NCI-H524 treated with DMSO at 0.1 percent for 48 hours (cell line): ENCODE data around the gene KCNK4.

ENCODE experiments used
- DNase-seq: peaks from one replicate; lab custom pipeline; 2025; lab: John Stamatoyannopoulos, UW

The KCNK4 gene

DNA sequence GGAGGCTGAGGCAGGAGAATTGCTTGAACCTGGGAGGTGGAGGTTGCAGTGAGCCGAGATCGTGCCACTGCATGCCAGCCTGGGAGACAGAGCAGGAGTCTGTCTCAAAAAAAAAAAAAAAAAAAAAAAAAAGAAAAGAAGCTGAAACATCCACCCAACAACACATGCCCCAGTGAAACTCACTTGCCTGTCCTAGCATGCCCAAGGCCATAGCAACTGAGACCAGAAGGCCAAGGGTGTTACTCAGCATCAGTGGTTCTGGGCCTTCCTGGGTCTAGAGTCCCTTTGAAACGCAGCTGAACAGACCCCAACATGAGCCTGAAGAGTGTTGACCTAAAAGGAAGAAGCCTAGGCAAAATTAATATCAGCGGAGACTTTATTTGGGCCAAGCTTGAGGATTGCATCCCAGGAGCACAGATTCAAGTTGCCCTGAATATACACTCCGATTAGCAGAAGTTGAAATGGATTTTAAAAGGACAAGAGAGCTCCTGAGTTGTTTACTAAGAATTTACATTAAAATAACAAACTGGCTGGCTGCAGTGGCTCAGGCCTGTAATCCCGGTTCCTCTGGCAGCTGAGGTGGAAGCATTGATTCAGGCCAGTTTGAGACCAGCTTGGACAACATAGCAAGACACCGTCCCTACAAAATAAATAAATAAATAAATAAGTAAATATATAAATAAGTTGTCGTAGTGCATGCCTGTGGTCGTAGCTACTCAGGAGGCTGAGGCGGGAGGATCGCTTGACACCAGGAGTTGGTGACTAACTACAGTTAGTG lies 33.8 kb downstream of the KCNK4 start:
- DNase-seq = no peak

DNA sequence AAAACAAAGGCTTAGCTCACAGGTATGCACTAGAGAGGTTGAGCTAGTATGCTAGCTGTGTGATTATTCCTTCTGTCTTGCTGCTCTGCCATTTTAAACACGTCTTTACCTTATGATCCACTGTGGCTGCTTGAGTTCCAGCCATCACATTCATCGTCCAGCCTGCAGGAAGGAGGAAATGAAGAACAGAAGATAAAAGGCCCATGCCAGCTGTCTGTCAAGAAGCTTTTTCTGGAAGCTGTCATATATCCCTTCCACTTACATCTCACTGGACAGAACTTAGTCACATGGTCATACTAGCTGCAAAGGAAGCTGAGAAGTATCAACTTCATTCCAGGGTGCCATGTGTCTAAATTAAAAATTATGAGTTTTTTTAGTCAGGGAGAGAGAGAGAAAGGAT lies 36.3 kb downstream of the KCNK4 start:
- DNase-seq = no peak

DNA sequence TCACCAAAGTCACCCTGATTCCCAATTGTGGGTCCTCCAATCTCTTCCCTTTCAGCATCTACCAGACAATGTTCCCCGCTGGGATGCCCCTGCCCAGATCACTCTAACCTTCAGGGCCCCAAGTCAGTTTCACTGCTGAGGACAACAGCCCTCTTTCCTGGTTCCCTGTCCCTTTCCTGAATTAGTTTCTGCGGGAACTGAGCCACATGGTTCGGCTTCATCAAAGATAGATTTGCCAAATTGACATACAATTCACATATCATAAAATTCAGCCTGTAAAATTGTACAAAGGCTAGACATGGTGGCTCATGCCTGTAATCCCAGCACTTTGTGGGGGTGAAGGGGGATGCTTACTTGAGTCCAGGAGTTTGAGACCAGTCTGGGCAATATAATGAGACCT lies 36.9 kb downstream of the KCNK4 start:
- no peak for DNase-seq

DNA sequence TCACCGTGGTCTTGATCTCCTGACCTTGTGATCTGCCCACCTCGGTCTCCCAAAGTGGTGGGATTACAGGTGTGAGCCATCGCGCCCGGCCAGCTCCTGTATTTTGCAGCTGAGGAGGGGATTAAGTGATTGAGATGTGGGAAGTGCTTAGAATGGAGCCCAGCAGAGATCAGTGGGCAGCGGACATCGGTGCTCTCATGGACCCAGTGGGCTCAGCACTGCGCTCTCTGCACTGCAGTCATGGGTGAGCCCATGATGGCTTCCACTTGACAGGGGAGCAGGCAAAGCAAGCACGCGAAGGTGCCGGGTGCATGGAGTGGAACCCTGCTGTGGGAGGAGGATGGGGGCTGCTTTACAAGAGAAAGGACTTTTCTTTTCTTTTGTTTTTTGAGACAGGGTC lies 39.8 kb downstream of the KCNK4 start:
- no peak for DNase-seq

DNA sequence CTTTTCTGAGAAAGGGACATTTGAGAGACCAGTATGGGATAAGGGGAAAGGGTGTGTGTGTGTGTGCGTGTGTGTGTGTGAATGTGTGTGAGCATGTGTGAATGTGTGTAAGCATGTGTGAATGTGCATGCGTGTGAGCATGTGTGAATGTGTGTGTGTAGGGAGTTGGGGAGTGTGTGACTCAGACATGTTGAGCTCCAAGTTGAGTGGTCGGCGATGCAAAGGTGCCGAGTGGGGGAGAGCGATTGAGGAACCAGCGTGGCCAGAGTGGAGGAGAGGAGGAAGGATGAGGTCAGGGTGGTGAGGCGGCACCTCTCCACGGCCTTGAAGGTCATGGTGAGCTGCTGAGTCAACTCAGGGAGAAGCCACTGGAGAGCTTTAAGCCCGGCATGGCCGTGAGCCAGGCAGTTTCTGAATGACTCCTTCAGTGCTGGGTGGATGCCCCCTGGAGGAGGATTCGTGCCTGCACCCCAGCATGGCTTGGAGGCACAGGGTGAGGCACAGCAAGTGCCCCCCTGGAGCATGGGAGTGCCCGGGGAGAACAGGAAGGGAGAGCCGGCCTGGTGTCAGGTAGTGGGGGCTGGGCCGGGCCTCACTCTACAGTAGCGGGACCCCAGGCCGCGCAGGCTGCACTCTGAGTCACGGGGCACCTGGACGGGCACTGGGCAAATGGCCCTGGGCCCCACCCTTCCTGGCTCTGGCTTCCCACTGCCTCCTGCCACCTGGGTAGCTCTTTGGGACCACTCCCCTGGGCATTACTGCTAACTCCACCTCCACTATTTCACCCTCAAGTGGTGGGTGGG lies 40.7 kb downstream of the KCNK4 start:
- no peak for DNase-seq

DNA sequence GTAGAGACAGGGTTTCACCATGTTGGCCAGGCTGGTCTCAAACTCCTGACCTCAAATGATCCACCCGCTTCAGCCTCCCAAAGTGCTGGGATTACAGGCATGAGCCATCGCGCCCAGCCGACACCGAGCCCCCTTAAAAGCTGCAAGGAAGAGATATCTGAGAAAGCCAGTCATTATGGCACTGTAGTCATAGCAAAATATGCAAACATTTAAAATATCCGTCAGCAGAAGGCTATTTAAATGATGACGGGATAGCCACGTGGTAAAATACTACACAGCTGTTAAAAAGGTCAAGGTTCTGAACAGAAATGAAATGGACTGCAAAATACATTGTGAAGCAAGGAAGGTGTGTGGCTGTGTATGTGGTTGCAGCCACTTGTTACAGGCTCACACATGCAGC lies 42.5 kb downstream of the KCNK4 start:
- no peak for DNase-seq

DNA sequence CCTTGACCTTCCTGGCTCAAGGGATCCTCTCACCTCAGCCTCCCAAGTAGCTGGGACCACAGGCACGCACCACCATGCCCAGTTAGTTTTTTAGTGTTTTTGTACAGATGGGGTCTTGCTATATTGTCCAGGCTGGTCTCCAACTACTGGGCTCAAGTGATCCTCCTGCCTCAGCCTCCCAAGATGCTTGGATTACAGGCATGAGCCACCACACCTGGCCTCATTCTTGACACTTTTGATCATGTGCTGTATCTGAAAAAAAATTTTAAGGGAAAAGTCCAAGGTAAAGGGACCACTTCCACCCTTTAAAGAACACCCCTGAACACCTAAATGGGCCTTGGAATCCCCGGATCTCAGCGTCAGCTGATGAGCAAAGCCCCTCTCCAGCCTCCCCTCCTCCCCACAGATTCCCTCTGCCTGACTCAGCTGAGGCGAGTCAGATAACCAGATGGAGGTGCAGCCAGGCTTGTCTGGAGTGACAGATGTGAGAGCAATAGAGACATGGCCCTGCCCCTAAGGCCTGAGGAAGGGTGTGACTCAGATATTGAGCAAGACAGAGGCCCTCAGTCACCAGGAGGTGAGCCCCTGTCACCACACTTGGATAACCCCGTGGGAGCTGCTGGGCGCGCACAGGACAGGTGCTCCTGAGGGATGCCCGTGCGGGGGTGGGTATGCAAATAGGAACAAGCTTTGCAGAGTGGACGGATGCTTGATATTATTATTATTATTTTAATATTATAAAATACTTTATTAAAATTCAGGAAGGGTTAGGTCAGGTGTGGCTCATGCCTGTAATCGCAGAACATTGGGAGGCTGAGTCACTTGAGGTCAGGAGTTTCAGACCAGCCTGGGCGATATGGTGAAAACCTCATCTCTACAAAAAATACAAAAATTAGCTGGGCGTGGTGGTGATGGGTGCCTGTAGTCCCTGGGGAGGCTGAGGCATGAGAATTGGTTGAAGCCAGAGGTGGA lies 43.9 kb downstream of the KCNK4 start:
- peak; percentile 92 for DNase-seq

DNA sequence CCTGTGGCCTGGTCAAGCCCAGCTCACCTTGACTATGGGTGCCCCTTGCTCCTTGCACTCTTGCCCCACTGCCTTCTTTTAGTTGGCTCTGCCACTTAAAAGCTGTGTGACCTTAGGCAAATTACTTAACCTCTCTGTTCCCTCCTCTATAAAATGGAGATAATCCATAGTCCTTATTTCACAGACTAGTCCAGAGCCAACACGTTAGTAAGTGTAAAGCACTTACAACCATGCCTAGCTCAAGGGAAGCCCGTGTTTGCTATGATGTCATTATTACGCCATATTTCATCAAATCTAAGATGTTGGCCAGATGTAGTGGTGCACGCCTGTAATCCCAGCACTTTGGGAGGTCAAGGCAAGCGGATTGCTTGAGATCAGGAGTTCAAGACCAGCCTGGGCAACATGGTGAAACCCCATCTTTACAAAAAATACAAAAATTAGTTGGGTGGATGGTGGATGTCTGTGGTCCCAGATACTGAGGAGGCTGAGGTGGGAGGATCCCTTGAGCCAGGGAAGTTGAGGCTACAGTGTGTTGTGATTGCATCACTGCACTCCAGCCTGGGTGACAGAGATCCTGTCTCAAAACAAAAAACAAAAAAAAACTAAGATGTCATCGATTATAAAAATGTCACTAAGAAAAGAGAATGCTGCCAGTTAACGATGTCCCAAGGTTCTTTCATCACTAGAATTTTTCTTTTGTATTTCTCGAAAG lies 46.6 kb downstream of the KCNK4 start:
- no peak for DNase-seq

DNA sequence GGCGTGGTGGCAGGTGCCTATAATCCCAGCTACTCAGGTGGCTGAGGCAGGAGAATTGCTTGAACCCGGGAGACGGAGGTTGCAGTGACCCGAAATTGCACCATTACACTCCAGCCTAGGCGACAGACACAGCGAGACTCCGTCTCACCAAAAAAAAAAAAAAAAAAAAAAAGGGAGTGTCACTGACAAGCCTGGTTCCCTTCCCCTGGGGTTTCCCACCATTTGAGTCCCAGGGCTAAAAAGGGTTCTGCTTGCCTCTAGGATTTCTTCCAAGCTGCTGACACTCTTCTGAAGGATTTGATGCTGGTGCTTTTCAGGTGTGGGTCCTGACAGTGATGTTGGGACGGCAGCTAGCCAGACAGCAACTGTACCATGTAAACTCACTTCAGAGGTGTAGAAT lies 47.6 kb downstream of the KCNK4 start:
- DNase-seq = no peak

DNA sequence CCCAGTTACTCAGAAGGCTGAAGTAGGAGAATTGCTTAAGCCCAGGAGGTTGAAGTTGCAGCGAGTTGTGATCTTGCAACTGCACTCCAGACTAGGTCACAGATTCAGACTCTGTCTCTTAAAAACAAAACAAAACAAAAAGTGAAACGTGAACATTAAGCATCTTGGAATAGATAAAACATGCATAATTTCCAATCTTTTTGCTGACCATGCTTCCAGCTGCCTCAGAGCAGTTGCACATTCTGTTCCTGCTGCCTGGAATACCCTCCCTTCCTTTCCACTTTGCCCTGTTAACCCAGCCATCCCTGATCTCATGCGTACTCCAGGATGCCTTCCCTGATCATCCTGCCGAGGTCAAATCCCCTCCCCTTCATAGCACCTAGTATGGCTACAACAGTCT lies 48.2 kb downstream of the KCNK4 start:
- no peak for DNase-seq

DNA sequence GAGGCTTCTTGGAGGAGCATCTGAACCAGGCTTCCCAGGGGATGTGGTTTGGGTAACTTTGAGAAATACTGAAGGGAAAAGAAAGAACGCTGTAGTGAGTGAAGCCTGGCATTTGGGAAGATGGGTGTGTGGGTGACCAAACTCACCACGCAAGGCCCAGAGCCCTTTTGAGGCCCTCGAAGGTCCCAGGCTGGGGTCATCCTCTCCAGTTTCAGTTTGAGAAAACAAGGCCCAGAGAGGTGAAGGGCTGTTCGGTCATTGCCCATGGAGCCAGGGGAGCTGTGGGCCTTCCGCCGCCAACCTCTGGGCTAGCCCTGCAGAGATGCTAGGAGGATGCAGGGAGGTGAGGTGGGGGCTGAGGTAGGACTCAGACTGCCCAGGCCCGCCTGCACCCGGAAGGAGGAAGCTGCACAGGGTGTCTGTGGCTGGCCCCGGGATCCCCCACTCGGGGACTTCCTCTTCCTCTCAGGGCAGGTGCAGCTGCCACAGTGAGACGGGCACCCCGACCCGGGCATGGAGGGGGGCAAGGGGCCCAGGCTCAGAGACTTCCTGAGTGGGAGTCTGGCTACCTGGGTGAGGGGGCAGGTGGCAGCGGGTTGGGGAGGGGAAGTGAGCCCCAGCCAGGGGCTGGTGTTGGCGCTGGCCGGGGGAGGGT lies 48.8 kb downstream of the KCNK4 start, which contains the start of gene CCDC88B:
CCDC88B (plus strand) TSS at position 451 of the 655 bp plus-strand sequence; CDS start at position 514, 63 bp downstream.
- no peak for DNase-seq

DNA sequence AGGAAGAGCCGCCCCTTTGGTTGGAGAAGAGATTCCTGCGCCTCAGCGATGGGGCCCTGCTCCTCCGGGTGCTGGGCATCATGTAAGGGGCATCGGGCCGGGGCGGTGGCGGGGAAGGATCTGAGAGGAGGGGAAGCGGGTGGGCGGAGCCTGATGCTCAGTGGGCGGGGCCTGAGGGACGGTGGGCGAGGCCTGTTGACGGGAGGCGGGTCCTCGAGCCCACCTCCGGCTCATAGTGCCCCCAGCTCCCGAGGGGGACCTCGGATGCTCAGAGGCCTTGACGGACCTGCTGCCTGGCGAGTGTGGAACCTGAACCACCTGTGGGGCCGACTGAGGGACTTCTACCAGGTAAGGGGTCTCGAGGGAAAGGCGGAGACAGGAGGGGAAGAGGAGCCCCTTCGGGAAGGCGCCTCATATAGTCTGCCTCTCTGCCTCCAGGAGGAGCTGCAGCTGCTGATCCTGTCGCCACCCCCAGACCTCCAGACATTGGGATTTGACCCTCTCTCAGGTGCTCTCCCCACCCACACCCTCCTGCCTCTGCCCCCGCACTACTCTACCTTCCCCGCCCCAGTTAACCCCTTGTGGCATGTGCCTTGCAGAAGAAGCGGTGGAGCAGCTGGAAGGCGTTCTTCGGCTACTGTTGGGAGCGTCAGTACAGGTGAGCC lies 49.7 kb downstream of the KCNK4 start:
- DNase-seq = no peak

DNA sequence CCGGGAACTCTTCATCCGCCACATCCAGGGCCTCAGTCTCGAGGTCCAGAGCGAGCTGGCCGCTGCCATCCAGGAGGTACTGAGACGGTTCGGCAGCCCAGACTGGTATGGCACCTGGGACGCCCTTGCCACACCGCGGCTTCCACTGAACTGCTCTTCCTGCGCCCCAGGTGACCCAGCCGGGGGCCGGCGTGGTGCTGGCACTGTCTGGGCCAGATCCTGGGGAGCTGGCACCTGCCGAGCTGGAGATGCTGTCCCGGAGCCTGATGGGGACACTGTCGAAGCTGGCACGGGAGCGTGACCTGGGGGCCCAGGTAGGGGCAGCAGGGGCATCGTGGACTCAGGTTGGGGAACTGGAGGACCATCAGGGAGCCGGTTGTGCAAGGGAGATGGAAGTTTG lies 50.3 kb downstream of the KCNK4 start:
- DNase-seq = no peak

DNA sequence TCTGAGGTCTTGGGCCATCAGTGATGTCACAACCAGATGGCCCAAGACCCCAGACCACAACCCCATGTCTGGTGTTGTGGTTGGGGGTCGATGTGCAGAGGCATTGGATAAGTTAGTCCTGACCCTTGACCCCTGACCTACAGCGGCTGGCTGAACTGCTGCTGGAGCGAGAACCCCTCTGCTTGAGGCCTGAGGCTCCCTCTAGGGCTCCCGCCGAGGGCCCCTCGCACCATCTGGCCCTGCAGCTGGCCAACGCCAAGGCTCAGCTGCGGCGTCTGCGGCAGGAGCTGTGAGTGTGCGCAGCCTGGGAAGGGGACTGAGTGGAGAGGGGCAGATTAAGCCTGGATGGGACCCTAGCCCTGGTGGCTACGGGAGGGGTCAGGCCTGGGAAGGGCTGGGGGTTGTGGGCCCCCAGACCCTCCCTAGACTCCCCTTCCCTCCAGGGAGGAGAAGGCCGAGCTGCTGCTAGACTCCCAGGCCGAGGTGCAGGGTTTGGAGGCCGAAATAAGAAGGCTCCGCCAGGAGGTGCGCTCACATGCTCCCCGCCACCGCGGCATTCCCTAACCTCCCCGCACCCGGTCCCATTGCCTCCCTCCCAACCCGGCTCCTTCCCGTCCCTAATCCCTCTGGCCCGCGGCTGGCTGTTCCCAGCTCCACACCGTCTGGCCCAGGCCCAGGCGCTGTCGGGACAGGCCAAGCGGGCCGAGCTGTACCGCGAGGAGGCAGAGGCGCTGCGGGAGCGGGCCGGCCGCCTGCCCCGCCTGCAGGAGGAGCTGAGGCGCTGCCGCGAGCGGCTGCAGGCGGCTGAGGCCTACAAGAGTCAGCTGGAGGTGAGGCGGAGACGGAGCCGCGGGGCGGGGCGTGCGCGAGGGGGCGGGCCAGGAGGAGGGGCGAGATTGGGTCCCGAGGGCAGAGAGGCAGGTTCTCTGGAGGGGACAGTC lies 51.0 kb downstream of the KCNK4 start:
- peak; percentile 70 for DNase-seq

DNA sequence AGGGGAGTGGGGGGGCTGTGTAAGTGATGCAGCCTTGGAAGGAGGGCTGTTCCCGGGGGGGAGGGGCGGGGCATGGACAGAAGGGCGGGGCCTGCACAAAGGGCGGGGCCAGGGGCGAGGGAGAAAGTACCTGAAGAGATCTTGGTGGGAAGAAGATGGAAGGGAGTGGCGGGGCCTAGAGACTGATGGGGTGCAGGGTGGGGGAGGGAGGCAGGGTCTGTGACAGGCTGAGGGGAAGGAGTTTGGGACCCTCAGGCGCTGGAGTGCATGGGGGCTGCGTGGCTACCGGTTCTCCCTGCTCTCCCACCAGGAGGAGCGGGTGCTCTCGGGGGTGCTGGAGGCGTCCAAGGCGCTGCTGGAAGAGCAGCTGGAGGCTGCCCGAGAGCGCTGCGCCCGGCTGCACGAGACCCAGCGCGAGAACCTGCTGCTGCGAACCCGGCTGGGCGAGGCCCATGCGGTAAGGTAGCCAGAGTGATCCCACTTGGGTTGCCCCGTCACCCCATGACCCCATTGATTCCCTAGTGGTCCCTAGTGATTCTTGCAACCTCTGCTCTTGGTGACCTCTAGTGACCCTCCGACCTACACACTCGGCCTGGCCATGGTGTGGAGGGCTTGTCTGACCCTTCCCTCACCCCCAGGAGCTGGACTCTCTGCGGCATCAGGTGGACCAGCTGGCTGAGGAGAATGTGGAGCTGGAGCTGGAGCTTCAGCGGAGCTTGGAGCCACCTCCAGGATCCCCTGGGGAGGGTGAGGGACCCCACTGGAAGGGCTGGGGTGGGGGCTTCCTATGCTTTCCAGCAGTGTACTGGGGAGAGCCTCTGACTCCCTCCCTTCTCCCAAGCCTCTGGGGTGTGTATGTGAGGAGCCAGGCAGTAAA lies 52.0 kb downstream of the KCNK4 start:
- DNase-seq = no peak

DNA sequence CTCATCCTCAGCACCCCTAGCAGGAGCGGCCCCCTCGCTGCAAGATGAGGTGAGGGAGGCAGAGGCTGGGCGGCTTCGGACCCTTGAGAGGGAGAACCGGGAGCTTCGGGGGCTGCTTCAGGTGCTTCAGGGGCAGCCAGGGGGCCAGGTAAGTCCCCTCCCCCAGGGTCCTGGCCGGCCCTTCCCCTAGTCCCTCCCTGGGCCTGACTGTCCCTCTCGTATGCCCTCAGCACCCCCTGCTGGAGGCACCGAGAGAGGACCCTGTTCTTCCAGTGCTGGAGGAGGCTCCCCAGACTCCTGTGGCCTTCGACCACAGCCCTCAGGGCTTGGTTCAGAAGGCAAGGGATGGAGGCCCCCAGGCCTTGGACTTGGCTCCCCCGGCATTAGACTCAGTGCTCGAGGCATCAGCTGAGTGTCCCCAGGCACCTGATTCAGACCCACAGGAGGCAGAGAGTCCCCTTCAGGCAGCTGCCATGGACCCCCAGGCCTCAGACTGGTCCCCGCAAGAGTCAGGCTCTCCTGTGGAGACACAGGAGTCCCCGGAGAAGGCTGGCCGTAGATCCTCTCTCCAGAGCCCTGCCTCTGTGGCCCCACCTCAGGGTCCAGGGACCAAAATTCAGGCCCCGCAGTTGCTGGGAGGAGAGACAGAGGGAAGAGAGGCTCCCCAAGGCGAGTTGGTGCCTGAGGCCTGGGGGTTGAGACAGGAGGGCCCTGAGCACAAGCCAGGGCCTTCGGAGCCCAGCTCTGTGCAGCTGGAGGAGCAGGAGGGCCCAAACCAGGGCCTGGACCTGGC lies 52.9 kb downstream of the KCNK4 start:
- DNase-seq = no peak

DNA sequence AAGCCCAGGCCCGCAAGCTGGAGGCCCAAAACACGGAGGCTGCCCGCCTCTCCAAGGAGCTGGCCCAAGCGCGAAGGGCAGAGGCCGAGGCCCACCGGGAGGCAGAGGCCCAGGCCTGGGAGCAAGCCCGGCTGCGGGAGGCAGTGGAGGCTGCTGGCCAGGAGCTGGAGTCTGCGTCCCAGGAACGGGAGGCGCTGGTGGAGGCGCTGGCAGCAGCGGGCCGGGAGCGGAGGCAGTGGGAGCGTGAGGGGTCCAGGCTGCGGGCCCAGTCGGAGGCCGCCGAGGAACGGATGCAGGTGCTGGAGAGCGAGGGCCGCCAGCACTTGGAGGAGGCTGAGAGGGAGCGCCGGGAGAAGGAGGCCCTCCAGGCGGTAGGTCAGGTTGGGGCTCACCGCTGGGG lies 53.7 kb downstream of the KCNK4 start:
- DNase-seq = no peak
